CD4-positive, alpha-beta T cell (primary cell): Measurements from ENCODE around the gene GRM8. TPM values are rescaled to one million over a fixed set of nuclear protein-coding genes. Genes with fewer than 3 reads are reported as not detected.

Experiments used
- ATAC-seq: fragments of 200-7000 bp; cut with Tn5 transposase; one replicate; pipeline ENCODE4 v1.10.0; 2022; ENCODE audit warnings: mild to moderate bottlenecking; ENCODE audit not compliant: poor library complexity
- CTCF ChIA-PET: fragments of 350-600 bp; sonication (Branson Sonifier 250); formaldehyde crosslinking; loops from one replicate; lab custom pipeline; 2021; ENCODE audit warnings: antibody characterized with exemption, inconsistent platforms; lab: Charles Lee
- POLR2A ChIA-PET: fragments of 350-600 bp; sonication (Branson Sonifier 250); formaldehyde crosslinking; loops from one replicate; lab custom pipeline; 2021; ENCODE audit warnings: antibody characterized with exemption, inconsistent platforms; lab: Charles Lee
- DNase-seq, 14 experiments: peaks; one replicate each; pipeline ENCODE4 v3.0.0-alpha.2; 2013 to 2020; ENCODE audit warnings: mixed read lengths in 2 of 14
- H3K27ac ChIP-seq, 2 donors: one replicate each; pipeline versions ENCODE4 v1.5.1 to v1.7.0; 2013; ENCODE audit warnings: low read length in 2 of 2, low read depth in 1 of 2, mild to moderate bottlenecking in 1 of 2
- H3K27me3 ChIP-seq, 2 experiments: 1 replicate in 1 of 2; 2 replicates in 1 of 2; pipeline versions ENCODE4 v1.6.1 to v1.7.0; 2013; ENCODE audit warnings: low read length in 2 of 2, control low read depth in 1 of 2, mild to moderate bottlenecking in 1 of 2, moderate library complexity in 1 of 2; ENCODE audit not compliant: insufficient read depth in 2 of 2, control insufficient read depth in 1 of 2
- H3K36me3 ChIP-seq: one replicate; pipeline ENCODE4 v1.6.1; 2013; ENCODE audit warnings: low read length, control low read depth; ENCODE audit not compliant: insufficient read depth
- H3K4me1 ChIP-seq: one replicate; pipeline ENCODE4 v1.6.1; 2013; ENCODE audit warnings: low read length, control low read depth; ENCODE audit not compliant: insufficient read depth
- H3K4me3 ChIP-seq: one replicate; pipeline ENCODE4 v1.5.1; 2013; ENCODE audit warnings: mild to moderate bottlenecking, low read length, moderate library complexity
- H3K9me3 ChIP-seq, 2 experiments: 1 replicate in 1 of 2; 2 replicates in 1 of 2; pipeline versions ENCODE4 v1.6.1 to v1.7.0; 2013; ENCODE audit warnings: low read length in 2 of 2, mild to moderate bottlenecking in 2 of 2, control low read depth in 1 of 2, moderate library complexity in 1 of 2; ENCODE audit not compliant: control insufficient read depth in 1 of 2, insufficient read depth in 1 of 2
- H3K27ac Mint-ChIP-seq: one replicate; pipeline ENCODE4 v1.8.0; 2020; ENCODE audit warnings: mixed read lengths
- H3K27me3 Mint-ChIP-seq: one replicate; pipeline ENCODE4 v1.8.0; 2021; ENCODE audit warnings: mixed read lengths
- H3K36me3 Mint-ChIP-seq: one replicate; pipeline ENCODE4 v1.8.0; 2021; ENCODE audit warnings: low read depth, mixed read lengths
- H3K4me1 Mint-ChIP-seq: one replicate; pipeline ENCODE4 v1.8.0; 2021; ENCODE audit warnings: low read depth, mixed read lengths
- H3K4me3 Mint-ChIP-seq: one replicate; pipeline ENCODE4 v1.8.0; 2020; ENCODE audit warnings: mild to moderate bottlenecking, mixed read lengths
- H3K9me3 Mint-ChIP-seq: one replicate; pipeline ENCODE4 v1.8.0; 2020; ENCODE audit warnings: mixed read lengths
- CTCF ChIP-seq: fragments of 200-600 bp; IDR thresholded peaks from one replicate; pipeline ENCODE4 v1.8.0; 2022; ENCODE audit warnings: antibody characterized with exemption, mild to moderate bottlenecking
- intact Hi-C, 2 experiments: fragments of 100-400 bp; cut with DNase I in 1 of 2; cut with micrococcal nuclease in 1 of 2; formaldehyde crosslinking; loops; one replicate each; pipeline versions ENCODE4 v1.15.1 to v1.9.0; 2023 to 2025; cut with DNase I, micrococcal nuclease
- total RNA-seq, 174 experiments: library from RNA in 2 of 174; stranded (reverse) in 2 of 174; gene quantifications; one replicate each; pipeline ENCODE4 v1.2.3 and lab custom pipeline; 2021 to 2026

GRM8 gene
- total RNA-seq, 2 experiments from 2014 or later, result not detected

DNA sequence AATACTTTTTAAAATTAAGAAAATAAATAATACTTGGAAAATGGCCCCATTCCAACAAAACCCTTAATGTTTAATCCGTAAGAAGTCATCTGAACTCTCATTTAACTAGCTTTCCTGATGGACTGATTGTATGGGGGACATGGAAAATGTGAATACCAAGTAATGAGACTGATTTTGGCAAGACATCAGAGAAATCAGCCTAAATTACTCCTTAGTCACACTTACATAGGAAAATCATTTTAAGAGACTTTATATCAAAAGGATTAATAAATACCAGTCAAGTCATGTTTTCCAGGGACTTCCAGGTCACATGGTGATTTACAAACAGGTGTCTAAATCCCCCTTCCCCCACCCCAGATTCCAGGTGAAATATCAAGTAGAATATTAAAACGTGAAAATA lies 58.2 kb downstream of the GRM8 start:
- H3K9me3 Mint-ChIP-seq, result no peaks in the 10 kb centered on the region
- no peaks in the 10 kb centered on the region for H3K4me1 Mint-ChIP-seq
- DNase-seq (no peak), ATAC-seq (no peak)
- POLR2A ChIA-PET, result no interaction called here
- no peak for TF ChIP-seq CTCF
- no peak overlapping the region for H3K4me3 Mint-ChIP-seq
- intact Hi-C loops, result no loop called here
- H3K36me3 Mint-ChIP-seq, result no peaks in the 10 kb centered on the region
- H3K27ac Mint-ChIP-seq, result no peak overlapping the region
- CTCF ChIA-PET, result no interaction called here
- H3K9me3 ChIP-seq, result no peaks in the 10 kb centered on the region
- H3K4me1 ChIP-seq, result no peaks in the 10 kb centered on the region
- peaks cover 35% of the 10 kb centered on the region for H3K27me3 Mint-ChIP-seq
- H3K27me3 ChIP-seq, result peaks cover 4 to 17% of the 10 kb centered on the region in 2 experiments
- no peaks in the 10 kb centered on the region for H3K36me3 ChIP-seq
- no peak overlapping the region for H3K27ac ChIP-seq
- no peak overlapping the region for H3K4me3 ChIP-seq

DNA sequence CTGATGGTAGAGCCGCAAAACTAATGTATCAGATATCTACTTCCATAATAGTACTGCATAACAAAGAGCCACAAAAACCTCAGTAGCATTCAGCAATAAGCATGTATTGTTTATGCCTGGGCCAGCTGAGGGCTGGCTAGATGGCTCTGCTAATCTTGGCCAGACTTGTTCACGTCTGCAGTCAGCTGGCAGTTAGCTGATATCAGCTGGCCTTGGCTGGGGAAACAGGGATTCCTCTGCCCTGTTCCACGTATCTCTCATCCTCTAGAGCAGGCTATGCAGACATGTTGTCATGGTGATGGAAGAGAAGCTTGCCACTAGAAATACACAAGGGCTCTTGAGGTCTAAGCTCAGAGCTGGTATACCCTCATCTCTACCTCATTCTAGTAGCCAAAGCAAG lies 62.9 kb downstream of the GRM8 start:
- CTCF ChIA-PET, result no interaction called here
- peaks cover 23% of the 10 kb centered on the region for H3K4me1 Mint-ChIP-seq
- Histone ChIP-seq H3K27me3 (peaks cover 4 to 8% of the 10 kb centered on the region in 2 experiments), H3K4me1 (no peaks in the 10 kb centered on the region), H3K9me3 (no peaks in the 10 kb centered on the region), H3K4me3 (no peak overlapping the region), H3K27ac (no peak overlapping the region), H3K36me3 (no peaks in the 10 kb centered on the region)
- peaks cover 43% of the 10 kb centered on the region for H3K27me3 Mint-ChIP-seq
- no peak for DNase-seq
- H3K4me3 Mint-ChIP-seq, result no peak overlapping the region
- H3K27ac Mint-ChIP-seq, result no peak overlapping the region
- intact Hi-C loops, result no loop called here
- ATAC-seq, result no peak
- no peak for TF ChIP-seq CTCF
- POLR2A ChIA-PET, result no interaction called here
- no peaks in the 10 kb centered on the region for H3K9me3 Mint-ChIP-seq
- H3K36me3 Mint-ChIP-seq, result no peaks in the 10 kb centered on the region

GRCh38 chr7:127189074-127189473 lies 63.7 kb downstream of the GRM8 start:
- ChIA-PET POLR2A (no interaction called here), CTCF (no interaction called here)
- peaks cover 4 to 8% of the 10 kb centered on the region in 2 experiments for H3K27me3 ChIP-seq
- H3K27ac Mint-ChIP-seq, result no peak overlapping the region
- no peaks in the 10 kb centered on the region for H3K36me3 ChIP-seq
- H3K9me3 ChIP-seq, result no peaks in the 10 kb centered on the region
- TF ChIP-seq CTCF, result no peak
- intact Hi-C loops, result no loop called here
- H3K27me3 Mint-ChIP-seq, result peaks cover 41% of the 10 kb centered on the region
- ATAC-seq, result no peak
- H3K4me1 Mint-ChIP-seq, result peaks cover 23% of the 10 kb centered on the region
- DNase-seq, result no peak
- no peaks in the 10 kb centered on the region for H3K9me3 Mint-ChIP-seq
- no peak overlapping the region for H3K4me3 ChIP-seq
- no peaks in the 10 kb centered on the region for H3K4me1 ChIP-seq
- H3K4me3 Mint-ChIP-seq, result no peak overlapping the region
- no peaks in the 10 kb centered on the region for H3K36me3 Mint-ChIP-seq
- no peak overlapping the region for H3K27ac ChIP-seq
